Hepatic stellate cell (primary cell): ENCODE measurements around the gene PRKAG1.

Source experiments
- DNase-seq: peaks from one replicate; pipeline ENCODE4 v3.0.0; 2011; ENCODE audit warnings: low spot score

The PRKAG1 gene

DNA sequence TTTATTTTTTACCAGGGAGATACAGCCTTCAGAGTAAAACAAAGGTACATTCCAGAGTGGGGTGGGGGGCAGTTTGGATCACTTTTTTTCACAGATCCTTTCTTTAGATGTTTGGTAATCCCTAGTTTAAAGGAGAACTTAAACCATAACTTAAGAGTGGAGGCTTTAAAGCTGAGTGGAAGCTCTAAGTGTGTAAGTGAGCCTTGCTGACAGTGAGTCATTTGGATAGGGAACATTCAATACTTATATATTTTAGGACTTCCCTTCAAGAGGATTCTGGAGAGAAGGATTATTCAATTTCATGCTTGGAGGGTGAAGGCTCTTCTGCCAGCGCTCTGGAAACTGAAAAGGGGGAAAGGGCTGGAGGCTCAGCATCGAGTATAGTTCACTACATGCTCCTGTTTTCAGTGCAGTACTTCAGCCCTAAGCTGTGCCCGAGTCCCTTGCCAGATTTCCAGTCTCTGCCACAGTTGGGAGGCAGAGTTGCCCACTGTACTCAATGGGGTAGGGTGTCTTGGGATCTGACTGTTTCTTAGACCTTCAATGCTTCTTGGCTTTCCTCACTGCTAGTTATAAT is 8.4 kb downstream of the PRKAG1 start:
- DNase-seq: no peak

DNA sequence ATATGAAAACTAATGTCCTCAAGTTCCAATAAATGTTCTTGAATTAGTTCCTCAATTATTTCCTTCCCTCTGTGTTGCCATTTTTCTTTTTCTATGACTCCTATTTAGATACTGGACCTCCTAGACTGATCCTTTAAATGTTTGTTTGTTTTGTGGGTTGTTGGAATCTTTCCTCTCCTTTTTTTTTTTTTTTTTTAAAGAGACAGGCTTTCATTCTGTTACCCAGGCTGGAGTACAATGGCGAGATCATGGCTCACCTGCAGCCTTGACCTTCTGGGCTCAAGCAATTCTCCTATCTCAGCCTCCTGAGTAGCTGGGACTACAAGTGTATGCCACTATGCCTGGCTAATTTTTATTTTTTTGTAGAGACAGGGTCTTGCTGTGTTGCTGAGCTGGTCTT is 9.6 kb downstream of the PRKAG1 start:
- no peak for DNase-seq

DNA sequence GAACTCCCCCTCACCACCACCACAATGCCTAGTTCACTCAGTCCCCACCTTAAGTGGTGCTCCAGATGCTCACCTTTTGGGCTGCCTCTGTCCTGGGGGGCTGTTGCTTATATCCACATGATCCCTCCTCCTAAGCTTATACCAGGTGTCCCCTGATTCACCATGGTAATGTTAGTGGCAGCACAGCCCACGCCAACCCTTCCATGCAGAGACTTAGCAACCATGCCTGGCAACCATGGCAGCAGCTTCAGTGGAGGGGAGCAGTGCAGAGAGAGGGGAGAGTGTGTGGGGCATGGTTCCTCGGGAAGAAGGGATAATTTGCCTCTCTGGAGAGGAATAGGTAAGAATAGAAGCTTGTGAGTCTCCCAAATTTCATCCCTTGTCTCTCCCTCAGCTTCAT is 18.2 kb downstream of the PRKAG1 start:
- DNase-seq: no peak

DNA sequence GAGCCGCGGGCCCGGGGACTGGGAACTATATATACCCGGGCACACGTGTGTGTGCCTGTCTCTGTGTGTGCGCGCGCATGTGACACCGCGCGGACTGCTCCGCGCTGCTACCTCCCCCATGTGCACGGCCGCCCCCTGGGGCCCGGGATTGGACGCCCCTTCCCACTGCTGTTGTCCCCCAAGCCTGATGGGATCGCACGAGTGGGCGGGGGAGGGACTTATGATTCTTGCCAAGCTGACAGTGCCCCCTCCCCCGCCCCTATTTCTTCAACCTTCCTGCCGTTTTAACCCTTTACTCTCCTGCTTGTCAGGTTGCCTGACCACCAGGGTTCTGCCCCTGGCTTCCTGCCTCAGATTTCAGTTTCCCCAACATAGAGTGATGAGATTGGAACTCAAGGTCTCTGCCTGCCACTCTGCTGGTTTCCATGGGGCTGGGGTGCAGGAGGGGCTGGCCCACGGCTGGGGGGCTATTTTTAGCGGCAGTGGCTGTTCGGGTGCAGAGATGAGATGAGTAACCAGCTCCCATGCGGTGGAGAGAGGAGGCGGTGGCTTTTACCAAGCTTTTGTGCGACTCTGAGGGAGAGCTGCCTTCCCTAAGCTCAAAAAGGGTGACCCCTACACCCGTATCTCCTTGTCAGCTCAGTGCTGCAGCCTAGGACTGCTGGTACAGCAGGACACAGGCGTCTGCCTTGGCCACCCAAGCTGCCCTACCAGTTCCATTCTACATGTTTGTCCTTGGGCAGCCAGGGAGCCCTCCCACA is 19.0 kb downstream of the PRKAG1 start, which contains the start of gene DDN:
Gene DDN, minus strand, starts transcription at position 5 of the 761 bp plus-strand sequence. CDS start 88 bp downstream, outside the sequence.
- DNase-seq: peak; percentile 81

DNA sequence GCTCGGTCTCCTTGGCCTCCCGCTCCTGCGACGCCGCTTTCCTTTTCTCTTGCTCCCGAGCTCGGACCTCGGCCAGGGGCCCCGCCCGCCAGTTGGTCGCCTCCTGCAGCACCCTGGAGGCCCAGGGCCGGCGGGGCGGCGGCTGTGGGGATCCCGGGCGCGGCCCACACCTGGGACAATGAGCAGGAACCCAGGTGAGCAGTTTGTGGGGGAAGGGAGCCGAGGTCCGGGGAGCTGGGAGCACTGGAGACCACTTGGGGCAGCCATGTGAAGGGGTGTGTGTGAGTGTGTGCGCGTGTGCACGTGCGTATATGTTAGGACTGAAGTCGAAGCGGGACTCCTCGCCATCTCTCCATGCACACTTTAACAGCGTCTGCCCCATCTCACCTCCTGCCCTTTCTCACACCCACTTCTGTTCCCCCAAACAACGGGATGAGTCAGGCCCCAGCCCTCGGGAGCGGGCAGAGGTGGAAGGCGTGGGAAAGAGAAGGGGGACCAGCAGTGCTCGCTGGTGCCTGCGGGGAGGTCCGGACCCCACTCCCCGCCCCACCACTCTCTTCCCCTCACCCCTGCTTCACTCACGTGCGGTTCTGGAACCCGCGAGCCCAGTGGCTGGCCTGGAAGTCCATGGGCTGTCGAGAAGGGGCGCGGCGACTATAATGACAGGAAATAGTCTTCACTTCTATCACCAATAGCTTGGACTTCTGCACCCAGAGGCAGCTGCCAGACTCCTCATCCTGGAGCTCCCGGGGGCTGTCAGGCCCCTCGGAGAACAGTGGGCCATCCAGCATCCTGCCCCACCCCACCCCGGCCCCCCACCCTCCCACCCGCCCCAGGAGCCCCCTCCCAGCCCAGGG is 19.9 kb downstream of the PRKAG1 start:
- DNase-seq: no peak

DNA sequence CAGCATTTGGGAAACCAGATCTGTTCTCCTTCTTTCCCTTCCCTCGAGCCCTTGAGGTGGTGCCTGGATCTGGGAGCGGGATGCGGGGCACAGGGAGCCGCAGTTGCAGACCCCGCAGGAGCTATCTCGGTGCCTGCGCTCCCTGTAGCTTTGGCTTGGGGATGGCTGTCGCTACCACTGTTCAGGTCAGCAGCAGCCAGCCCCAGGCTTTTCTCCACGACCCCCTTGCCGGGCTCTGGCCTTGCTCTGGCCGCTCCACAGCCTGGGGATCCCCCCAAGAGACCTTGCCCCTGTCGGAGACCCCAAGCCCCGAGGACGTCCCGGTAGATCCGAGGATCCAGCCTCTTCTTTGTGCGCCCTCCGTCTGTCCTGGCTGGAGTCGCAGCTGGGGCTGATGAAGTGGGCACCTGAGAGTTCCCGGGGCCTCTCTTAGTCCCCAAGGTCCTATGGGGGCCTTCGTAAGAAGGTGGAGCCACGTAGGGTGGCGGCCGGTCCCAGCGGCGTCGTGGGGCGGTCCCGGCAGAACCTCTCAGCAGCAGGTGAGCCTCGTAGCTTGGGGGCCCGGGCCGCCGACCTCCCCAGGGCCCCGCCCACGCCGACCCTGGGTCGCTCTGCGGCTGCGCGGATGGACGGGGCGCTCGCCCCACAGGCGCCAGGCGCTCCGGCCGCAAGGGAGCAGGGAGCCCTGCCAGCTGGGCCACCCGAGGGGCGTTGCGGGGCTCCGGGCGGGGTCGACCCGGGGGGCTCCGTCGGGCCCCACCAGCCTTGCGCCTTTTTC is 20.7 kb downstream of the PRKAG1 start:
- no peak for DNase-seq

DNA sequence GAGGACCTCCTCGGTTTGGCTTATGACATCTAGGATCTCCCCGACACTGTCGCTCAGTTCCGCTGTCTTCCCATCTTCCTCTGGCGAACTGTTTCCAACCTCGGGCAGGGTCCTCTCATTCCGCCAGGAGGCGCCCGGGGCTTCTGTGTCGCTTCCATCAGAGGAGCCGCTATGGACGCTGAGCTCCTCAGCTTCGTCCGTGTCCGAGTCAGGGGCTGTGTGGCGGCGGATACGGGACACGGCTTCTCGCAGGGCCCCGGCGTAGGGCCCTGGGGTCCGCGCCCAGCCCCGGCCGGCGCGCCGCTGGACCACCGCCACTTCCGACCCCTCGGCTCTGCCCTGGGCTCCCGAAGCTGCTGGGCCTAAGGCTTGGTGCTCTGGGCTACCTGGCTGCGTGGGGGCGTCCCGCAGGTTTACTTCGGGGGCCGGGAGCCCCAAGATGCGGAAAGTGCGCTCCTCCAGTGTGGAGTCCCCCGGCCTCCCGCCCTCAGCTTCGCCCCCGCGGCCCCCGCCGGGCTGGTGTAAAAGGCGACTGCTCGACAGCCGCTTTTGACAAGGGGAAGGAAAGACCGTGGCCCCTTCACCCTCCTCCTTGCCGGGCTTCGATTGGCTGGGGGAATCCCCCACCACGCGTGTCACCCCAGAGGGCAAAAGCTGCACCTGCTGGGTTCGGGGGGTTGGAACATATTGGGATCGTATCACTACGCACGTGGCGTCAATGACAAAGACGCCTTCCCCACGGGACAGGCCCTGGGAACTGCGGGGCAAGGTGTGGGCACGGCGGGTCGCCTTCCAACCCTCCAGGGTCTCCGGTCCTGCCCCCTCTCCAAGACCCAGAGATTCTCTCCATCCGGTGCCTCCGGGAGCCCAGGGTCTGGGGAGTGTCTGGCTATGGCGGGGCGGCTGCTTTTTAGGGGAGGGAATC is 21.5 kb downstream of the PRKAG1 start:
- peak; percentile 91 for DNase-seq

DNA sequence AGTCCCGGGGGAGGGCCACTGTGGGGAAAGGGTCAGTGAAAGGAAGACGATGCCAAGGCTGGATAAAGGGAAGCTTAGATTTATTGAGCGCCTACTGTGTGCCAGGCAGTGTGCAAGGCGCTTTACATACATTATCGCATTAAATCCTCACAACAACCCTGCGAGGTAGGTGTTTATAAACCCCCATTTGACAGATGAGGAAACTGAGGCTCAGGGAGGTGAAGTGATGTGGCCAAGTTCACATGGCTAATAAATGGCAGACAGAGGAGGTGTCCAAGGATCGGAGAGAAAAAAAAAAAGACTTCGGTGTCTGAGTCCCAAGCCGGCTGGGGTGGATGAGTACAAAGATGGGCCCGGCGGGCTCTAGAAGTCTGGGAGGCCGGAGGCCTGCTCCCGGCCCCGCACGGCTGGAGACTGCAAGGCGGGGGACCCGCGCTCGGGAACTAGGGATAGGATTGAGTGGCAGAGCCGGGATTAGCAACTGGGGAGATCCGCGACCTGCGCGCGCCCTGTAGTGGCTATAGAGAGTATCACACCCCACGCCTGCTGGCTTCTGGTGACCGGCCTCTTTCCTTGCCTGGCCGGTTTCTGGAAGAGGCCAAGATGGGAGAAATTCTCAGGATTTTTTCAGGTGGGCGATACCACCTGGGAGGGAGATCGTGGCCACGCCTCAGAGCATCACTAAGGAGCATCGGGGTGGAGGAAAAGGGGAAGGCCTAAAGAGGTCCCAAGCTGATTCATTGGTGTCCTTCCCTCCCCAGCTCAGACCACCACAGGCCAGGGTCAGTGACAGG is 23.3 kb downstream of the PRKAG1 start:
- DNase-seq: peak; percentile 98

DNA sequence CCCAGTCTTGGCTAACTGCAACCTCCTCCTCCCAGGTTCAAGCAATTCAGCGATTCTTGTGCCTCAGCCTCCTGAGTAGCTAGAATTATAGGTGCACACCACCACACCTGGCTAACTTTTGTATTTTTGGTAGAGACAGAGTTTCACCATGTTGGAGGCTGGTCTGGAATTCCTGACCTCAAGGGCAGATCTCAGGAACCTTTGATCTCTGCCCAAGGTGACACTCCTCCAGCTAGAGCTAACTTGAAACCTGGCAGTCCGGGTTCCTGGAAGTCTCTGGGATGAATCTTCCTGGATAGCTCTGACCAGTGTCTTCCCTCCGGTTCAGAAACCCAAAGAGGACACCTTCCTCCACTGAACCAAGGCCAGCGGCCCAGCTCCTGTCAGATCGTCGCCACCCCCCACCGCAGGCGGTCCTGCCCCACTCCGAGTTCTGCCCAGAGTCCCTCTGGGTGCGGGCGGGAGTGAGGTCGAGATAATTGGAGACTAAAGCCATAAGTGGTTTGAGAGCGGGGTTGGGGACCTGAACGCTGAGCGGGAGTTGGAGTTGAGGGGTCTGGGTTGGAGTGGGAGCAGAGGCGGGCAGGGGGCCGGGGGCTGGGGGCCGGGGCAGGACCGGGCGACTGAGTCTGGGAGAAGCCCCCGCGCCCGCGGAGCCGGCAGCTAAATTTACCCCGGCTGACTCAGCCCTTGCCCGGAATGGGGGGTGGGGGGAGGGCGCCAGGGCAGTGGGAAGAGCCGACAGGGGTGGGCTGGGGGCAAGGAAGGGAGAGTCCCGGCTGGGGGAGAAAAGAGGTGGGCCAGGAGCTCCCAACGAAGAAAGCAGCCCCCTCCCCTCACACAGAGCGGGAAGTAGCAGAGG is 24.1 kb downstream of the PRKAG1 start:
- DNase-seq: no peak

DNA sequence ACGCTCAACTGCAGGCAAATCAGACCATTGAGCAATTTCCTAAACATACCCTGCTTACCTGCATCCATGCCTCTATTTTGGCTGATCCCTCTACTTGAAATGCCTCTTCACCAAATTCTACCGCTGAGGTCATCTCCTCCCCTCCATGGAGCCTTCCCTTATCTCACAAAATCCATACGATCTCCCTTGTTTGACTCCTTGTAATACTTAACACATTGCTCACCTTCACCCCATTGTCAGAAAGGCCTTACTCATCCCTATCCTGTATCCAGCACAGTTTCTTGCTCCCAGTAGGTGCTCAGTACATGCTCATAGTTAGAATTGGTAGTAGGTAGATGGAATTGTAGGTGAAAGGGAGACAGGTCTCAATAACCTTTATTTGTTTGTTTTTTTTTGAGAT is 24.8 kb downstream of the PRKAG1 start:
- no peak for DNase-seq

DNA sequence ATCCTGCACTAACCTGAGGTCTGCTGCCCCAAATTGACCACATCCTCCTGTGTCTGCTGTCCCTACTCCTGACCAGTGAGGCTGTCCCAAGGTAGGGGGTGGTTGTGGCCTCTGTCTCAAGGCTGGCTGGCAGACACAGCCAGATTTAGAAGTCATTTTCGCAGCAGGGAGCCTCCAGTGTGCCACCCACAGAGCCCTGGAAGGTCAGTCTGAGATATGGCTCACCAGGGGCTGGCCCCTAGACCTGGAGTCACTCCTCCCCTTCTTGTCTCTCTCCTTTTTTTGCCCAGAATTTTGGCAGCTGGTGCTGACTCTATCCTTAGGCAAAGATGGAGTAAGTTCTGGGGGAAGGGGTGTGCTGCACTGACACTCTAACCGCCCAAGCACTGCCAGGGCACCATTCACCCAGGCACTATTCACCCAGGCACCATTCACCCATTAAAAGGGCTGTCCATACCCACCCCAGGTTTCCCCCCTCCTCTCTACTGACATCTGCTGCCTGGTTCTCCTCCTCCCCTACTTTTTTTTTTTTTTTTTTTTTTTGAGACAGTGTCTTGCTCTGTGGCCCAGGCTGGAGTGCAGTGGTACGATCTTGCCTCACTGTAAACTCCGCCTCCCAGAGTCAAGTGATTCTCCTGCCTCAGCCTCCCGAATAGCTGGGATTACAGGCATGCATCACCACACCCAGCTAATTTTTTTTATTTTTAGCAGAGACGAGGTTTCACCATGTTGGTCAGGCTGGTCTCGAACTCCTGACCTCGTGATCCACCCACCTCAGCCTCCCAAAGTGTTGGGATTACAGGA is 27.1 kb downstream of the PRKAG1 start:
- peak; percentile 4 for DNase-seq

DNA sequence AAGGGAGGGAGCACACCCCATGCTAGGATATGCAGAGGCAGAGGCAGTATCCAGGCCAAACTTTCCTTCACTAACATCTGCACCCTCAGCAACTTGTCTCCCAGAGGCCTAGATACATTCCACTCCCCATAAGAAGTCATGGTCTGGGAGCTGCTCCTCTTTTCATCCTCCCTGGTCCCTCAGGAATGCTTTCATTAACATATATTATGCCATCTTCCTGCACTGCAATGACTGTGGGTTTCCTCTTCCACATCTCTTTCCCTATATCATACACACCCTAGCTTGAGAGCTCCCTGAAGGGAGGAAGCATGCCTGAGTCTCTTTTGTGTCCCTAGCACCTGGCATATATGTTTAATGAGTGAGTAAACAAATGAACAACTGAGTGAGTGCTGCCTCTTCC is 28.0 kb downstream of the PRKAG1 start:
- peak; percentile 11 for DNase-seq

DNA sequence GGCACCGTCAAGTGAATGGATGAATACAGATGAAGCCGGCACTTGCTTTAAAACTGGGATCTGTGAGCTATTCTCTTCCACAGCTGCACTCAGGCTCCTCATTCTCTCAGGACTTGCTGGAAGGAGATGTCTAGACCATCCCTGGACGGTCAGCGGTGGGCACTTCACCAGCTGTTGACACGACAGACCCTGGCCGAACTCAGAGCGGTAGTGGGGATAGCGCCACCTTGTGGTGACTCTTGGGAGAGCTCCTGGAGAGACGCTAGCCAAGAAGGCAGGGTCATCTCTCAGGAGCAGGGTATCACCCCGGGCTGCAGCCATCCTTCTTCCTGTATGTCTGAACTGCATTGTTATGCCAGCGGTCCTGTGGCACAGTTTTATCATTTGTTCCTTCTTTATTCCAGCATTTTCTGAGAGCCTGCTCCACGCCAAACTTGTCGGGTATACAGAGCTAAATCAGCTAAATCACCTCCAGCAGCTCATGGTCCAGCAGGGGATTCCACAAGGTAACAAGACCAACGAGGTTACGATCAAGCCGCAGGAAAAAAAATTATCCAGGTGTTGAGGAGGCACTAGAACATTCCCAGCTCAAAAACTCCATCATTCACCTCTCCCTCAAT is 30.4 kb downstream of the PRKAG1 start:
- DNase-seq: no peak

DNA sequence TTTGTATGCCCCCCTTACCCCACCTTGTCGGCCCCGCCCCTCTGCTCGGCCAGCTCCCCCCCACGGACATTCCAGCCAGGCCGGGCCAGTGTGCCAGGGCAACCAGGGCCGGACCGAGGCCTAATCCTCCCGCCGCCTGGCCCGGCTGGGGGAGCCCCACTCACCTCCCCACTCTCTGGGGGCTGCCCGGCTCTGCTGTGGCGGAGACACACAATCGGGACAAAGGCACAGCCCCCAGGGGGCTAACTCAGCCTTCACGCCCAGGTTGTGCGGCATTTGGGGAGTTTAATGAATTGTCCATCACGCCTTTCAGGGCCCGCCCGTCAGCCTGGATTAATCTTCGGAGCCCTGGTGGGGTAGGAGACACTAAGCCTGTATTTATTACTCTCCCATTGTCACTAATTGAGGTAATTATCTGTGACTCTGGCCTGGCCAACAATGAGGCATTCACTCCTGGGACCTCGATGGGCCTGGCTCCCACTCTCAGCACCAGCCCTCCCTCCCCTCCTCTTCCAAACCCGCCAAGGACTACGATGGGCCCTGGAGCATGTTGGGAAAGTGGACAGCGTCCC is 31.8 kb downstream of the PRKAG1 start:
- no peak for DNase-seq

DNA sequence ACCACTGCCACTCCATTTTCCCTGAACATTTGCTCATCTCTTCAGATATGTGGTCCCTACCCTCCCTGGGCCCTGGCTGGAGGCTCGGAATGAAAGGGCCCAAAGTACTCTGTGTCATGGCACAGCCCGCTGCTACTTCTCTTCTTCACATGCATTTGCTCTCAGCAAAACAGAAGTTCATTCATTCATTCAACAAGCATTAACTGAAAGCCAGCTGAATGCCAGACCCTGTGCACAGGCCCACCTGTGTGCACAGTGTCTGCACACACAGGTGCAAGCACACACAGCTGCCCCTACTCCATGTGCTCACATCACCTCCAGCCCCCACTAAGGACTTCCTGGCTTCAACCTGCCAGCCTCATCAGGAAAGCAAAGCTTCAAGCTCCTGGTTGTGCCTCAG is 32.7 kb downstream of the PRKAG1 start:
- DNase-seq: no peak

DNA sequence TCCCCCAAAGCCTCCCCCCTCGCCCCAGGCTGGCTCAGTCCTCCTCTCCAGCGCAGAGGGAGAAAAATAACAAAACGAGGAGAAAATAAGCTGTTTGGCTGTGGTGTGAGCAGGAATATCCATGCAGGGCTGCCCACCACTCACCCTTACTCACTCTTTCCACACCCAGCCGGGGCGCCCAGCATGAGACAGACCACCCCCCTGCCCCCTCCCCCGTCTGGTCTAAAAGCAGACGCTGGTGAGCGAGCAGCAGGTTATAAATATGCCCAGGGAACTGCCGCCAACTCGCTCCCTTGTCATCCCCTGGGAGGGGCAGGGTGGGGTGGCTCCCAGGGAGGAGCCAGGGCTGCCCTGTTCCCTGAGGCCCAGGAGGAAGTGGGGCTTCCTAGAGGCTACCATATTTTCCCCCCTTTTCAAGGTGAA is 33.1 kb downstream of the PRKAG1 start:
- DNase-seq: no peak

DNA sequence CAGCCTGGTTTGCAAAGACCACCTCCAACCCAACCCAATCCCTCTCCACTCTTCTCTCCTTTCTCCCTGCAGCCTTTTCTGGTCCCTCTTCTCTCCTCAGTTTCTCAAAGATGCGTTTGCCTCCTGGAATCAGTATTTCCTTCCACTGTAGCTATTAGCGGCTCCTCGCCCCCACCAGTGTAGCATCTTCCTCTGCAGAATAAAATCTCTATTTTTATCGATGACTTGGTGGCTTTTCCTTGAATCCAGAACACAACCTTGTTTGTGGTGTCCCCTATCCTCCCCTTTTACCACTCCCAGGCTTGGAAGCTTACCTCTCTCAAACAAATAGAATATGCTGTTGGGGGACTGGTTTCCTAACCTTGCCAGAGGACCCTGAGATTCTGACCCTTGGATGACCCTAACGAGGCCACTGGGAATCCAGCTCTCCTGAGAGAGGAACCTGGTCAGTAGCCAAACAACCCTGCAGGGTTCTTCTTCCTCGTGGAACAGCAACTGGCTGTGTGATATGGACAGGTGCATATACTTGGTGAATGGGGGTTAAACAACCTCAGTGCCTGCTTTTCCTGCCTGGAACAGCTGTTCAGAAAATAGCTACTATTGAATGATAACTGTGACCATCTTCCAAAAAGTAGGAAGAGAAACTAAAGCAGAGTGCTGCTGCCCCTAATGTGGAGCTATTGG is 36.0 kb downstream of the PRKAG1 start:
- no peak for DNase-seq
